Fibroblast of skin of left biceps (primary cell): Measurements from ENCODE around the gene ETV6.

Source experiments
- DNase-seq, 2 experiments: peaks; one replicate each; pipeline ENCODE4 v3.0.0-alpha.2; 2013; ENCODE audit warnings: low read depth in 2 of 2

Gene ETV6

GRCh38 chr12:11738450-11738849, 89.0 kb downstream of the ETV6 start:
- no peak for DNase-seq

- no peak for DNase-seq
Measured at GRCh38 chr12:11739980-11740577, 90.6 kb downstream of the ETV6 start.

DNA sequence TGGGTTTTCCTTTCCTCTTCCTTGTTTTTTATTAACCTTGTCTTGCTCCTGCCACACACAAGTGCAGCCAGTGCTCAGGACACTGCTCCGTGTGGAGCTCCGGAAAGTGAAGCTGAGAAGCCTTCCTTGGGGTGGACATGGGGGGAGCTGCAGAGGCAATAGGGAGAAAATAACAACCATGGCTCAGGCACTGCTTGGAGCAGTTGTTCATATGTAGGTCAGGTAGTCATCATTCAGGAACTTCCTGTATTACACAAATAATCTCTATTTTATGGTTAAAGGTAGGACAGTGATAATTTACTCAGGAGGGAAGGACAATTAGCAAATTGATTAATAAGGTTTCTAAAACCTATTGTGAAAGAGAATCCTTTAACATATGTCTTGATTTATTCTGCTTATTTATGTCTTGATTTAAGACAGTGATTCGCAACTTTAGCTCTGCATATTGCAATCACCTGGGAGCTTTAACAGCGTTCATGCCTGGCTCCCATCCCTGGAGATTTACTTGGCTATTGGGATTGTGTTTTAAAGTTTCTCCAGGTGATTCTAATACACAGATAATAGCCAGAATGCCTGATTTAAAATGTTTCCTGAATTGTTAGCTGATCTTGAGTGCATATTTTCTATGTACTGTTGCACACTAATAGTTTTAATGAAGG, 92.1 kb downstream of the ETV6 start:
- DNase-seq: no peak

DNA sequence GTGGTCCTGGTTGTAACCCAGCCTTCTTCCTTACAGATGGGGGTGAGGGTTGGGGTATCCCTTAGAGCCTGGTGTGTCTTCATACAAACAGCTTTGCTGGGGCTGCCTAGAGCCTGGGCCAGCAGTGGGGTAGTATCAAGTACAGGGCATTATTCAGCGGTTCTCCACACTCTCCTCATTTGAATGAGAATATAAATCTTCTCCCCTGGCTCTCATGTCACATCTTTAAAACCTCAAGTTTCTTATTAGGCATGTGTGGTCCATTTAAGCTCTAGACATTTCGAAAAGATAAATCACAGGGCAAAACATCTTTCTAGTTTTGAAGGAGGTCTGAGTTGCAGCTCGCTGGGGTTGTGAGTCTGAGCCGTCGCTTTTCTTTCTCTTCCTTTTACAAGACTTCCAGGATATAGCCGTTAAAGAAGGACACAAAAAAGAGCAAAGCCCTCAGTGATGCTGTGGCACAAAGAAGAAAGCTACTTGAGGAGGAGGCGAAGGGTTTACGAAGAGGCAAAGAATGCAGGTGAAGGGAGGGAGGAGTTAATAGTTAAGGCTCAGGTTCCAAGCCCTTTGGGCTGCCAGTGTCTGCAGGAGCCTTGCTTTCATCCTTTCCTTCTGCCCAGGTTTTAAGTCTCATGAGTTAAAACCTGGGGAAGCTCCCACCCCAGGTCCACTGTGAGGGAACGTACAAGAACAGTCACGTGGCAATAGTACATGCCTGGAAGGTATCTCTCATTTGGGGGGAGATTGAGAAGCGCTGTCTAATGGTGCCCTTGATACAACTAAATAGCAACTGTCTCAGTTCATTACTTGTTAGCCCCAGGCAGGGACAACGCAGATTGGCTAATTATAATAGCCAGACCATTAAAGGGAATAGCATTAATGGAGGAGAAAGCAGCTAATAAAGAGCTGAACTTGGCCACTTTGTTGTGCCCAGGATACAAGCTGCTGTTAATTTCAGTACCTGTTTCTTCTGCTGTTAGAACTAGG, 94.2 kb downstream of the ETV6 start:
- no peak for DNase-seq

DNA sequence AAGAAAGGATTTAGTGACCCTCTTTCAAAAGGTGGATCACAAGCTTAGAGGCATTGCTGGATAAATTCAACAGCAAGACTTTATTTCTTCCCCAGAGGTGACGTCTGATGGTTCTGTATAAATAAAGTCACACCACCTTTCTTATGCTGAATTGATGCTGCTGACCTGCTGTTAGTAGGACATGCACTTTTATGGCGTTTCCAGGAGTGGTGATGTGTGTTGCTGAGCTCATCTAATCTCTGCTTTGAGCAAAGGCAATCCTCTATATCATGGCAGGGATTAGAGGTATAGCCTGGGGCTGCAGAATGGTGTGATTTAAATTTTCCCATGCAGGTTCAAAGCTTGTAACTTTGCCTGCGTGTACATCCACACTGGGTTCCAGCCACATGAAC, 94.9 kb downstream of the ETV6 start:
- no peak for DNase-seq

DNA sequence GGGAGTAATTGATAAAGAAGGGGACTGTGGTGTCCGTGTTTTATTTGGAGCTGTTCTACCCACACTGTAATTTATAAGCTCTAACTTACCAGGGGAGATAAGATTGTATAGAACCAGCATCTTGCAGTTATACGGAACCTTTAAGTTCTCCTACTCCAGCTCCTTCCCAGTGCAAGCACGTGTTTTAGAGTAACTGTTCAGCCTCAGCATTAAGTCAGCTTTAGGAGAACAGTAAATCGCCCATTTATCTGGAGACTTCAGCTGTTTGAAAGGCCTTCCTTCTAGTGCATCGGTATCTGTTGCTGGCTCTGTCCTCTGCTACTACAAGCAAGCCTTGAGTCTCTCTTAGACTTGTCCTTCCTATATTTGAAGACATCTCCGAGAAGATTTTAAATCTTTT, 95.6 kb downstream of the ETV6 start:
- no peak for DNase-seq

GRCh38 chr12:11746024-11746771, 96.7 kb downstream of the ETV6 start:
- DNase-seq: no peak

GRCh38 chr12:11746940-11747716, 97.7 kb downstream of the ETV6 start:
- no peak for DNase-seq

GRCh38 chr12:11747969-11748368, 98.5 kb downstream of the ETV6 start:
- no peak for DNase-seq

GRCh38 chr12:11748903-11749302, 99.4 kb downstream of the ETV6 start:
- DNase-seq: no peak

DNA sequence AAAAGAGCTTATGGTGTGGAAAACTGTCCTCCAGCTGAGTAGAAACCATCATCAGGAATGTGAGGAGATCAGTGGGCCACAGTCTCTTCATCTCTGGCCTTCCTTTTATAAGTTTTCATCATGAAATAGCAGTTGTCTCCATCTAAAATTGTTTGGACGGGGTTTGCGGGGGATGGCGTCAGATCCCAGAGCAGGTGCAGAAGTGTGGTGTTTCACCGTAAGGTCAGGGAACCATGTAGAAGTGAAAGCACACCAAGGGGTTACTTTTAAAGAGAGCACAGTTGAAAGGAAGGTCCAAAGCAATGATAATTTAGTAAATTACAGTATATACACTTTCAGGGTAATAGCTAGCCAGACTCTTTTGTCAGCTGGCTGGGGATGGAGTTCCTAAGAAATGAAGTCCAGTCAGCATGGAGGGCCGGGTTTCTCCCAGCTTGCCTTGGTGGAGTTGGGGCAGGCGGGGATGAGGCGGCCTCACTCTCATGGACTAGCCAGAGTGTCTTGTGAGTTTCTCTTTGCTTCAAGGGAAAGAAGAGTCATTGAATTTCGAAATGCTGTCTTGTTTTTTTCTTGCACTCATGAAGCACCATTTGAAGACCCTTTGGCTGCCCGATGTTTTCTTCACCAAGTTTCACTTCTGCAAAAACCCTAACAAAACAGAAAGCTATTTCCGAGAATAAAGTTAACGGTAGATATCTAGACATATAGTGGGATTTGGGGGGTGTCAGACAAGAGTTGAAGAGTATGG, 100.6 kb downstream of the ETV6 start:
- DNase-seq: no peak

GRCh38 chr12:11752403-11753149, 103.1 kb downstream of the ETV6 start:
- no peak for DNase-seq

- DNase-seq: no peak
Measured at GRCh38 chr12:11753150-11753499, 103.7 kb downstream of the ETV6 start.

DNA sequence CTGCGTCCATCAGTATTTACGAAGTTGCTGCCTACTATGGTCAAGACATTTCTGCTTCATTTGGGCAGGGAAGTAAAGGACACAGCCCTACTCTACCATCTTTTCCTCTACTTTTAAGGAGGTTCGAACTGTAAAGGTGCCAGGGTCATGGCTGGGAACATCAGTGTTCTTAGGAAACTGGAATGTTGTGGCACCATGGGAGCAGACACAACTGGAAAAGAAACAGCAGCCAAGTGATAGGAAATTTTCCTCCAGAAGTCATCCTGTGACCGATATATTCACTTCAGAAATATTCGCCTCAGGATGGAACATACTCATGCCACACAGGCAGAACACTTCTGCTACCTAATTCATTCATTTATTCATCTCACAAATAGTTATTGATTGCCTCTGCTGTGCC, 104.4 kb downstream of the ETV6 start:
- no peak for DNase-seq

- DNase-seq: no peak
Measured at GRCh38 chr12:11754256-11754655, 104.8 kb downstream of the ETV6 start.

GRCh38 chr12:11755302-11755930, 105.9 kb downstream of the ETV6 start:
- peak; percentile 56 to 64 for DNase-seq

GRCh38 chr12:11756022-11756421, 106.5 kb downstream of the ETV6 start:
- DNase-seq: no peak

DNA sequence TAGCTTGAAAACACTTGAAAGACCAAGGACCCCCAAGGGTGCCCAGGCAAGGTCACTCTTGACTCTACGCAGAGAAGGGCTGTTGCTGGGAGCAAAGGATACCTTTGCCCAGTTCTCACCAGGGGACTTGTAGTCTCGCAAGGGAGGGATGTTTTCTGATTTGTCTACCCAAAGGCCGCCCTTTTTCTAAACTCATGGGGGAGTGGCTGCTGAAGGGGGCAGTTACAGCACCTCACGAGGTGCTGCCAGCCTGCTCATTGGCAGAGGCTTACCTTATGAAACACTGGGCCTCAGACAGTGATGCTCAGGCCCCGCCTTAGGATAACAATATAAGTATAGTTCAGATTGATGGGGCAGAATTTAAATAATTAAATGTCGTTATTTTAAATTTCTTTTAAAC, 107.0 kb downstream of the ETV6 start:
- DNase-seq: no peak

GRCh38 chr12:11757095-11757494, 107.6 kb downstream of the ETV6 start:
- no peak for DNase-seq
